HepG2 (cell line): ENCODE data around the gene ATL2. TPM values are rescaled to one million over a fixed set of nuclear protein-coding genes. Genes with fewer than 3 reads are reported as not detected.

ENCODE experiments used
- ATAC-seq: fragments of 200-7000 bp; cut with Tn5 transposase; 3 replicates; pipeline ENCODE4 v1.9.1; 2020; ENCODE audit warnings: mild to moderate bottlenecking, moderate library complexity
- BruUV-seq: library from RNA; stranded (reverse); fragments of 400-500 nt; replicated peaks from 2 replicates; lab custom pipeline; 2021; lab: Mats Ljungman, UMichigan
- CTCF ChIA-PET: fragments of 300-600 bp; formaldehyde crosslinking; extraction: SDS; loops from one replicate; lab custom pipeline; 2021; ENCODE audit warnings: low total read pairs, inconsistent platforms, low intra/inter-chr PET ratio; lab: Yijun Ruan, JAX
- POLR2A ChIA-PET: fragments of 350-600 bp; sonication (Branson Sonifier 250); formaldehyde crosslinking; loops from one replicate; lab custom pipeline; 2020; ENCODE audit warnings: antibody characterized with exemption, inconsistent platforms; lab: Yijun Ruan, JAX
- DNase-seq: peaks from one replicate; pipeline ENCODE4 v3.0.0-alpha.2; 2015; ENCODE audit warnings: low spot score
- FAIRE-seq: peaks from 3 replicates; lab custom pipeline; 2011; peaks lifted over from hg19 to GRCh38; lab: Jason Lieb, UNC
- H2AFZ ChIP-seq: one replicate; pipeline ENCODE4 v1.6.1; 2011; ENCODE audit warnings: low read length, inconsistent platforms
- H3K27ac ChIP-seq: fragments of 300-600 bp; 3 replicates; pipeline ENCODE4 v1.8.0; 2011; ENCODE audit warnings: mixed run types, mild to moderate bottlenecking, mixed read lengths, low read length, inconsistent platforms; ENCODE audit not compliant: insufficient read depth; ENCODE audit errors: extremely low read length
- H3K27me3 ChIP-seq, 2 experiments: fragments of 200-600 bp in 1 of 2; 2 replicates in 1 of 2; 3 replicates in 1 of 2; pipeline versions ENCODE4 v1.6.0 to v1.8.0; 2011; ENCODE audit warnings: low read length in 2 of 2, mild to moderate bottlenecking in 2 of 2, moderate library complexity in 2 of 2, inconsistent platforms in 1 of 2; ENCODE audit not compliant: insufficient read depth in 2 of 2, control insufficient read depth in 1 of 2
- H3K36me3 ChIP-seq, 2 experiments: fragments of 200-600 bp in 1 of 2; replicated peaks in 1 of 2; 2 replicates in 1 of 2; 3 replicates in 1 of 2; pipeline versions ENCODE4 v1.5.1 to v1.8.0; 2011; ENCODE audit warnings: low read length in 2 of 2, inconsistent platforms in 1 of 2; ENCODE audit not compliant: insufficient read depth in 2 of 2, control insufficient read depth in 1 of 2
- H3K4me1 ChIP-seq: 2 replicates; pipeline ENCODE4 v1.5.1; 2012; ENCODE audit warnings: low read length, inconsistent platforms; ENCODE audit not compliant: insufficient read depth
- H3K4me2 ChIP-seq: 2 replicates; pipeline ENCODE4 v1.6.0; 2011; ENCODE audit warnings: low read depth, low read length, inconsistent platforms
- H3K4me3 ChIP-seq, 3 experiments: fragments of 200-600 bp in 1 of 3; sonication (generic), shearing (Covaris generic) in 1 of 3; replicated peaks in 1 of 3; 2 replicates each; pipeline ENCODE4 v1.5.1; 2011 to 2016; ENCODE audit warnings: low read length in 3 of 3, inconsistent platforms in 2 of 3, low read depth in 2 of 3, mild to moderate bottlenecking in 2 of 3, control low read depth in 1 of 3, mixed read lengths in 1 of 3; ENCODE audit not compliant: insufficient read depth in 1 of 3
- H3K79me2 ChIP-seq: one replicate; pipeline ENCODE4 v1.6.1; 2011; ENCODE audit warnings: low read length, inconsistent platforms; ENCODE audit not compliant: insufficient read depth
- H3K9ac ChIP-seq: 2 replicates; pipeline ENCODE4 v1.6.0; 2011; ENCODE audit warnings: mild to moderate bottlenecking, low read depth, low read length, inconsistent platforms; ENCODE audit not compliant: insufficient read depth
- H3K9me3 ChIP-seq: 2 replicates; pipeline ENCODE4 v1.5.1; 2012; ENCODE audit warnings: mild to moderate bottlenecking, low read length
- H4K20me1 ChIP-seq: 2 replicates; pipeline ENCODE4 v1.6.0; 2011; ENCODE audit warnings: inconsistent platforms, mild to moderate bottlenecking, low read length, moderate library complexity; ENCODE audit not compliant: insufficient read depth
- BCLAF1 ChIP-seq: fragments of 450-650 bp; IDR thresholded peaks from 2 replicates; pipeline ENCODE4 v1.6.1; 2017; ENCODE audit warnings: mild to moderate bottlenecking
- CSRNP1 ChIP-seq: sonication (generic); formaldehyde crosslinking; IDR thresholded peaks from 2 replicates; pipeline ENCODE4 v1.8.1; 2023; ENCODE audit warnings: mild to moderate bottlenecking, missing genetic modification reagents
- EED ChIP-seq: sonication (generic); formaldehyde crosslinking; IDR thresholded peaks from 2 replicates; pipeline ENCODE4 v1.5.0; 2020; ENCODE audit warnings: mild to moderate bottlenecking, missing genetic modification reagents
- HDAC1 ChIP-seq: sonication (generic); formaldehyde crosslinking; IDR thresholded peaks from 2 replicates; pipeline ENCODE4 v1.5.1; 2020; ENCODE audit warnings: mild to moderate bottlenecking, missing genetic modification reagents
- HOXA9 ChIP-seq: sonication (generic); formaldehyde crosslinking; IDR thresholded peaks from 2 replicates; pipeline ENCODE4 v1.8.1; 2022; ENCODE audit warnings: missing genetic modification reagents, mild to moderate bottlenecking, moderate library complexity, borderline replicate concordance
- POGZ ChIP-seq: sonication (generic); formaldehyde crosslinking; IDR thresholded peaks from 2 replicates; pipeline ENCODE4 v1.4.0; 2020; ENCODE audit warnings: mild to moderate bottlenecking, missing genetic modification reagents
- PREB ChIP-seq: sonication (generic); formaldehyde crosslinking; IDR thresholded peaks from 2 replicates; pipeline ENCODE4 v1.4.0; 2020; ENCODE audit warnings: missing genetic modification reagents
- TCF12 ChIP-seq, 2 experiments: fragments of 450-650 bp in 1 of 2; sonication (generic) in 1 of 2; formaldehyde crosslinking in 1 of 2; IDR thresholded peaks; 2 replicates each; pipeline versions ENCODE4 v1.6.1 to v1.8.0; 2017 to 2022; ENCODE audit warnings: antibody characterized with exemption in 1 of 2, mild to moderate bottlenecking in 1 of 2, missing genetic modification reagents in 1 of 2, moderate library complexity in 1 of 2
- THAP9 ChIP-seq: sonication (generic); formaldehyde crosslinking; IDR thresholded peaks from 2 replicates; pipeline ENCODE4; 2020; ENCODE audit warnings: missing genetic modification reagents, mild to moderate bottlenecking, borderline replicate concordance
- THRA ChIP-seq: sonication (generic); formaldehyde crosslinking; IDR thresholded peaks from 2 replicates; pipeline ENCODE4 v1.4.0; 2020; ENCODE audit warnings: missing genetic modification reagents, borderline replicate concordance
- ZFYVE20 ChIP-seq: sonication (generic); formaldehyde crosslinking; IDR thresholded peaks from 2 replicates; pipeline ENCODE4 v1.8.0; 2023; ENCODE audit warnings: low read depth, mild to moderate bottlenecking, moderate library complexity, missing genetic modification reagents, borderline replicate concordance
- ZNF224 ChIP-seq: sonication (generic); formaldehyde crosslinking; IDR thresholded peaks from 2 replicates; pipeline ENCODE4 v1.5.0; 2020; ENCODE audit warnings: mild to moderate bottlenecking, missing genetic modification reagents
- WGBS: methylation state at CpG from one replicate; pipeline ENCODE4 v1.1.6; 2017; ENCODE audit warnings: low lambda C conversion rate; 5-methylcytosine and 5-hydroxymethylcytosine counted together
- in situ Hi-C: cut with HindIII; loops from 2 replicates; pipeline ENCODE4 v1.10.0; 2017; ENCODE audit warnings: low pct_unique_long_range_greater_than_20kb; ENCODE audit not compliant: extremely low pct_ligation_motif_present
- intact Hi-C: fragments of 100-400 bp; cut with micrococcal nuclease; formaldehyde crosslinking; loops from one replicate; pipeline ENCODE4 v1.10.0; 2022; ENCODE audit not compliant: unreplicated experiment
- polyA plus RNA-seq, 8 experiments: library from polyadenylated mRNA; depleted of rRNA in 3 of 8; stranded (reverse) in 7 of 8; unstranded in 1 of 8; fragments of >200 nt; fragmentation: Illumina TruSeq in 4 of 8; extraction: Trizol in 4 of 8; gene quantifications; 2 replicates each; pipeline versions ENCODE4 v1.2.1 to v1.2.3, GENCODE V29; 2011 to 2016; ENCODE audit warnings: low read depth in 4 of 8, missing spikeins in 1 of 8, mixed read lengths in 1 of 8; ENCODE audit not compliant: insufficient read depth in 1 of 8
- total RNA-seq, 5 experiments: library from RNA; depleted of rRNA; stranded (reverse); fragments of >200 nt; fragmentation: Illumina TruSeq; extraction: Trizol; gene quantifications; 2 replicates each; pipeline ENCODE4 v1.2.3, GENCODE V29; 2016; ENCODE audit warnings: low read depth in 1 of 5

The ATL2 gene
- total and polyA plus RNA-seq, 2 of the 13 experiments (the other 11 are each of a cell fraction or from before 2014, with no cell fraction given), result 56.5 to 119 TPM

GRCh38 chr2:38267270-38267925 is 109.7 kb downstream of the ATL2 start:
- no peak for FAIRE-seq
- H2AFZ ChIP-seq, result no peak overlapping the region
- in situ Hi-C loops, result no loop called here
- intact Hi-C loops, result no loop called here
- H4K20me1 ChIP-seq, result no peaks in the 10 kb centered on the region
- no peaks in the 10 kb centered on the region for H3K4me1 ChIP-seq
- ATAC-seq, result no peak
- no peaks in the 10 kb centered on the region for H3K36me3 ChIP-seq
- no TSS peak for BruUV-seq
- CTCF ChIA-PET, result no interaction called here
- WGBS, result 21% methylated on average over 4 of the region's 4 CpGs
- H3K27me3 ChIP-seq, result peaks cover 0 to 8% of the 10 kb centered on the region in 2 experiments; a peak in 3 of 5 replicates
- H3K4me2 ChIP-seq, result no peak overlapping the region
- H3K4me3 ChIP-seq, result no peak overlapping the region
- no peak overlapping the region for H3K27ac ChIP-seq
- no peak for DNase-seq
- H3K79me2 ChIP-seq, result no peaks in the 10 kb centered on the region
- POLR2A ChIA-PET, result no interaction called here
- no peak overlapping the region for H3K9ac ChIP-seq
- no peaks in the 10 kb centered on the region for H3K9me3 ChIP-seq
- TF ChIP-seq CSRNP1 (CRISPR knock-in tag), result no peak
- no peak for TF ChIP-seq PREB (CRISPR knock-in tag)
- TF ChIP-seq BCLAF1, result no peak
- no peak for TF ChIP-seq ZNF224
- no peak for TF ChIP-seq HDAC1
- no peak for TF ChIP-seq TCF12 (IDR thresholded peaks at IDR 0.05)
- TF ChIP-seq TCF12 (CRISPR knock-in tag; IDR thresholded peaks at IDR 0.05), result no peak
- TF ChIP-seq THRA (CRISPR knock-in tag), result no peak
- TF ChIP-seq HOXA9 (CRISPR knock-in tag), result no peak
- TF ChIP-seq THAP9 (CRISPR knock-in tag), result no peak
- no peak for TF ChIP-seq POGZ
- TF ChIP-seq ZFYVE20, result no peak
- TF ChIP-seq EED (CRISPR knock-in tag), result no peak
